WTC11 (cell line): Measurements from ENCODE around the gene KDELR1. TPM values are rescaled to one million over a fixed set of nuclear protein-coding genes. Genes with fewer than 3 reads are reported as not detected.

ENCODE experiments used
- ATAC-seq: fragments of 200-7000 bp; cut with Tn5 transposase; 2 replicates; pipeline ENCODE4 v1.10.0; 2021; ENCODE audit warnings: mild to moderate bottlenecking, moderate library complexity
- CTCF ChIA-PET: fragments of 300-600 bp; sonication (Branson Sonifier 250); formaldehyde crosslinking; loops from one replicate; lab custom pipeline; 2021; ENCODE audit warnings: antibody characterized with exemption; lab: Charles Lee
- POLR2A ChIA-PET: fragments of 350-600 bp; sonication (Branson Sonifier 250); formaldehyde crosslinking; loops from one replicate; lab custom pipeline; 2021; ENCODE audit warnings: antibody characterized with exemption; lab: Charles Lee
- DNase-seq: peaks from one replicate; pipeline ENCODE4 v3.0.0; 2021; ENCODE audit warnings: low spot score
- H3K27ac Mint-ChIP-seq: 2 replicates; pipeline ENCODE4 v1.8.0; 2021; ENCODE audit warnings: mixed read lengths
- H3K27me3 Mint-ChIP-seq: 2 replicates; pipeline ENCODE4 v1.8.0; 2021; ENCODE audit warnings: low read depth, mild to moderate bottlenecking, moderate library complexity, mixed read lengths
- H3K36me3 Mint-ChIP-seq: 2 replicates; pipeline ENCODE4 v1.8.0; 2021; ENCODE audit warnings: mixed read lengths
- H3K4me1 Mint-ChIP-seq: 2 replicates; pipeline ENCODE4 v1.8.0; 2022; ENCODE audit warnings: mixed read lengths
- H3K4me3 Mint-ChIP-seq: 2 replicates; pipeline ENCODE4 v1.8.0; 2021; ENCODE audit warnings: mild to moderate bottlenecking, moderate library complexity, mixed read lengths
- H3K9me3 Mint-ChIP-seq: 2 replicates; pipeline ENCODE4 v1.8.0; 2021; ENCODE audit warnings: mixed read lengths
- AR ChIP-seq: fragments of 250-450 bp; sonication (Bioruptor Pico); IDR thresholded peaks from 2 replicates; pipeline ENCODE4 v1.9.0; 2021; ENCODE audit warnings: mild to moderate bottlenecking
- CBFB ChIP-seq: sonication (generic); formaldehyde crosslinking; IDR thresholded peaks from 2 replicates; pipeline ENCODE4 v1.8.1; 2022; ENCODE audit warnings: mild to moderate bottlenecking, low read depth, missing genetic modification reagents
- CTCF ChIP-seq: fragments of 200-600 bp; IDR thresholded peaks from 2 replicates; pipeline ENCODE4 v1.8.0; 2022; ENCODE audit warnings: antibody characterized with exemption
- E2F4 ChIP-seq: sonication (generic); formaldehyde crosslinking; IDR thresholded peaks from 2 replicates; pipeline ENCODE4 v1.8.1; 2022; ENCODE audit warnings: low read depth, mild to moderate bottlenecking, moderate library complexity, missing genetic modification reagents, borderline replicate concordance
- GRHL2 ChIP-seq: fragments of 250-450 bp; sonication (Bioruptor Pico); IDR thresholded peaks from 2 replicates; pipeline ENCODE4 v1.8.0; 2022; ENCODE audit warnings: mild to moderate bottlenecking, moderate library complexity; ENCODE audit not compliant: insufficient replicate concordance, severe bottlenecking
- IRF2 ChIP-seq: sonication (generic); formaldehyde crosslinking; IDR thresholded peaks from 2 replicates; pipeline ENCODE4 v1.8.0; 2022; ENCODE audit warnings: low read depth, missing genetic modification reagents, borderline replicate concordance
- PRRX2 ChIP-seq: fragments of 250-450 bp; sonication (Bioruptor Pico); IDR thresholded peaks from 2 replicates; pipeline ENCODE4 v1.8.0; 2021; ENCODE audit warnings: mild to moderate bottlenecking
- TP53 ChIP-seq: sonication (generic); formaldehyde crosslinking; IDR thresholded peaks from 2 replicates; pipeline ENCODE4 v1.8.1; 2023; ENCODE audit warnings: mild to moderate bottlenecking, missing genetic modification reagents
- USF1 ChIP-seq: sonication (generic); formaldehyde crosslinking; IDR thresholded peaks from 2 replicates; pipeline ENCODE4 v1.8.0; 2022; ENCODE audit warnings: mild to moderate bottlenecking, missing genetic modification reagents
- USF2 ChIP-seq: sonication (generic); formaldehyde crosslinking; IDR thresholded peaks from 2 replicates; pipeline ENCODE4 v1.8.1; 2023; ENCODE audit warnings: mild to moderate bottlenecking, missing genetic modification reagents, moderate library complexity
- ZNF416 ChIP-seq: fragments of 250-450 bp; sonication (Bioruptor Pico); IDR thresholded peaks from 2 replicates; pipeline ENCODE4 v1.9.0; 2021; ENCODE audit warnings: mild to moderate bottlenecking, inconsistent platforms
- total RNA-seq: library from RNA; stranded (reverse); gene quantifications from 3 replicates; pipeline ENCODE4 v1.2.3, GENCODE V29; 2021
- TF ChIP-seq, protein P1 (sequence below): sonication (generic); formaldehyde crosslinking; IDR thresholded peaks from 2 replicates; pipeline ENCODE4 v1.8.0; 2022; ENCODE audit warnings: mild to moderate bottlenecking, missing genetic modification reagents
- TF ChIP-seq, protein P2 (sequence below): sonication (generic); formaldehyde crosslinking; conservative IDR thresholded peaks from 2 replicates; pipeline ENCODE4 v1.8.1; 2022; ENCODE audit warnings: mild to moderate bottlenecking, missing genetic modification reagents
- TF ChIP-seq, protein P3 (sequence below): fragments of 250-450 bp; sonication (Bioruptor Pico); conservative IDR thresholded peaks from 2 replicates; pipeline ENCODE4 v1.9.0; 2021; ENCODE audit warnings: mild to moderate bottlenecking

The KDELR1 gene
- total RNA-seq, 1 experiment from 2014 or later: 207 TPM

- TF ChIP-seq USF1 (CRISPR knock-in tag): no peak
- no peak for TF ChIP-seq TP53 (CRISPR knock-in tag)
These were observed 24.0 kb upstream of the KDELR1 start (continued) for GRCh38 chr19:48415395-48415794.

- ChIA-PET POLR2A (interaction anchor here (0.7 to 2.5 kb wide), 8 partner anchors 8 to 76 kb away, joined by 3 to 27 read pairs (median 6); partner anchors contain the start of genes KDELR1, SYNGR4 and TMEM143), CTCF (interaction anchor here (0.5 to 7.6 kb wide), 14 partner anchors 9 to 1697 kb away, joined by 3 to 70 read pairs (median 5); partner anchors contain the start of genes GRIN2D, GRWD1, KDELR1 and PRKD2)
- TF ChIP-seq, protein P1, sequence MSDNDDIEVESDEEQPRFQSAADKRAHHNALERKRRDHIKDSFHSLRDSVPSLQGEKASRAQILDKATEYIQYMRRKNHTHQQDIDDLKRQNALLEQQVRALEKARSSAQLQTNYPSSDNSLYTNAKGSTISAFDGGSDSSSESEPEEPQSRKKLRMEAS (CRISPR knock-in tag): 0 out of 2 replicates have a peak, but pooled peaks have one; percentile 46
- TF ChIP-seq GRHL2 (CRISPR knock-in tag): no peak
- TF ChIP-seq USF1 (CRISPR knock-in tag): peak; percentile 50; the same call in 1 of the 2 replicates
- TF ChIP-seq IRF2 (CRISPR knock-in tag): no peak
- TF ChIP-seq PRRX2 (CRISPR knock-in tag): no peak
- no peak for TF ChIP-seq CTCF
- no peak for TF ChIP-seq CBFB (CRISPR knock-in tag)
- TF ChIP-seq E2F4 (CRISPR knock-in tag): no peak
- TF ChIP-seq USF2 (CRISPR knock-in tag): peak; percentile 64
- TF ChIP-seq ZNF416: no peak
- peaks cover 30% of the 10 kb centered on the region for H3K4me1 Mint-ChIP-seq
- ATAC-seq (peak; percentile 1; the same call in 1 of the 2 replicates), DNase-seq (peak; percentile 46)
- H3K27ac Mint-ChIP-seq: peak overlapping the region; percentile 98
- H3K27me3 Mint-ChIP-seq: peaks cover 4% of the 10 kb centered on the region; the same call in 1 of the 2 replicates
- no peaks in the 10 kb centered on the region for H3K9me3 Mint-ChIP-seq
- H3K36me3 Mint-ChIP-seq: peaks cover 17% of the 10 kb centered on the region
- peak overlapping the region; percentile 80 for H3K4me3 Mint-ChIP-seq
These were observed 22.7 kb upstream of the KDELR1 start for GRCh38 chr19:48413879-48414587.

DNA sequence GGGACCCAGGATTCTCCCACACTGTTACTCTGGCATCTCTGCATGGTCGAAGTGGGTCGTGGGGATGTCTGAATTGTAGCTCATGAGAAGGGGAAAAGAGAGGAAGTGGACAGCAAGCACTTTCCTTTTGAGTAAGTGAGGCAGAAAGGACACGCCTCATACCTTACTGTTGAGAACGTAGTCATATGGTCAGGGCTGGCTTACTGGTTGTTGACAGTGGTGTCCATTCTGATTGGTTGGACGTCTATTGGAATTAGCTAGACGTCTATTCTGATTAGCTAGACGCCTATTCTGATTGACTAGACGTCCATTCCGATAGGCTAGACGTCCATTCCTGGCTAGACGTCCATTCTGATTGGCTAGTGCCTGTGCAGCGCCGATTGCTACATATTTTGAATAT is 14.5 kb upstream of the KDELR1 start:
- ChIA-PET CTCF (interaction anchor here (1.5 to 2.9 kb wide), 3 partner anchors 10 to 203 kb away, joined by 4 to 11 read pairs (median 5); partner anchors contain the start of gene KDELR1), POLR2A (interaction anchor here (0.6 to 1.4 kb wide), 2 partner anchors 10 to 44 kb away, joined by 3 read pairs; no protein-coding TSS in a partner anchor)
- TF ChIP-seq, protein P2, sequence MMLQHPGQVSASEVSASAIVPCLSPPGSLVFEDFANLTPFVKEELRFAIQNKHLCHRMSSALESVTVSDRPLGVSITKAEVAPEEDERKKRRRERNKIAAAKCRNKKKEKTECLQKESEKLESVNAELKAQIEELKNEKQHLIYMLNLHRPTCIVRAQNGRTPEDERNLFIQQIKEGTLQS (CRISPR knock-in tag): no peak
- TF ChIP-seq AR (CRISPR knock-in tag) (no peak), E2F4 (CRISPR knock-in tag) (no peak)
- TF ChIP-seq, protein P3, sequence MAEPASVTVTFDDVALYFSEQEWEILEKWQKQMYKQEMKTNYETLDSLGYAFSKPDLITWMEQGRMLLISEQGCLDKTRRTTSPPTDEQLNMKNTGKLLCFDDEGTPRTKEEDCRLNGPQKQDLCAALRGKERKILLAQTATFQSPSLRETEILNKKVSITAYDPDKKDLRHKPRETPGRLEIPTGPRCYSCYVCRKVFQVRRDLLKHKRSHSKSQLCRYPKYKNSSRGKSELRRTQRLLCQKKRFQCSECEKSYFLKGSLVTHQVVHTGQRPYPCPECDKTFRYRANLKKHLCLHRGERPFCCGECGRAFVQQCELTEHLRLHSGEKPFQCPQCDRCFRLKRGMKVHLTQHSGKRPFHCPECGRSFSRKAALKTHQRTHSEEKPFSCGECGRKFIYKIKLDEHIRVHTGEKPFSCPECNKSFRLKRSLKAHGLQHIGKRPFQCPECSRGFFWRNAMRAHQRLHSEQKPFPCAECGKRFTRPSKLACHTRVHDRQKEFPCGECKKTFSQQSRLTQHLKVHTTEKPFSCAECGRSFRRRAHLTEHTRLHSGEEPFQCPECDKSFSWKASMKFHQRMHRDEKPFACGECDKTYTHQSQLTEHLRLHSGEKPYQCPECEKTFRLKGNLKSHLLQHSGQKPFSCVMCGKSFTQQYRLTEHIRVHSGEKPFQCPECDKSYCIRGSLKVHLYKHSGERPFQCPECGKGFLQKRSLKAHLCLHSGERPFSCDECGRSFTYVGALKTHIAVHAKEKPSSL (CRISPR knock-in tag): no peak

More for the DNA sequence above, 14.5 kb upstream of the KDELR1 start:
- H3K36me3 Mint-ChIP-seq: peaks cover 25% of the 10 kb centered on the region
- H3K27ac Mint-ChIP-seq: no peak overlapping the region
- H3K4me1 Mint-ChIP-seq: peaks cover 42% of the 10 kb centered on the region
- no peak for ATAC-seq
- H3K4me3 Mint-ChIP-seq: no peak overlapping the region
- H3K9me3 Mint-ChIP-seq: peaks cover 8% of the 10 kb centered on the region
- no peak for DNase-seq
- H3K27me3 Mint-ChIP-seq: no peaks in the 10 kb centered on the region; the same call in 1 of the 2 replicates
